GM23338 (cell line): Measurements from ENCODE around the gene CHST14. TPM values are rescaled to one million over a fixed set of nuclear protein-coding genes. Genes with fewer than 3 reads are reported as not detected.

Experiments
- ATAC-seq: fragments of 200-7000 bp; cut with Tn5 transposase; 3 replicates; pipeline ENCODE4 v1.9.1; 2020
- DNase-seq: peaks from one replicate; pipeline ENCODE4 v3.0.0-alpha.2; 2015; ENCODE audit warnings: low spot score
- H2AFZ ChIP-seq: fragments of 200-600 bp; sonication (generic); 2 replicates; pipeline ENCODE4 v1.8.0; 2016; ENCODE audit warnings: antibody characterized with exemption, mild to moderate bottlenecking, moderate library complexity
- H3F3A ChIP-seq: fragments of 200-600 bp; sonication (generic); replicated peaks from 2 replicates; pipeline ENCODE4 v1.8.0; 2017; ENCODE audit warnings: antibody characterized with exemption, mixed run types, low read depth
- H3K27ac ChIP-seq: fragments of 200-600 bp; sonication (generic); 2 replicates; pipeline ENCODE4 v1.6.1; 2016; ENCODE audit warnings: low read depth
- H3K27me3 ChIP-seq: fragments of 200-600 bp; sonication (generic); 2 replicates; pipeline ENCODE4 v1.8.0; 2016; ENCODE audit warnings: mild to moderate bottlenecking, mixed run types, moderate library complexity; ENCODE audit not compliant: insufficient read depth
- H3K36me3 ChIP-seq: fragments of 200-600 bp; sonication (generic); 2 replicates; pipeline ENCODE4 v1.8.0; 2016; ENCODE audit warnings: mild to moderate bottlenecking; ENCODE audit not compliant: insufficient read depth
- H3K4me1 ChIP-seq: fragments of 200-600 bp; sonication (generic); 2 replicates; pipeline ENCODE4 v1.8.0; 2016; ENCODE audit warnings: mild to moderate bottlenecking, moderate library complexity; ENCODE audit not compliant: insufficient read depth
- H3K4me2 ChIP-seq: fragments of 200-600 bp; sonication (generic); 2 replicates; pipeline ENCODE4 v1.7.1; 2017; ENCODE audit warnings: mixed run types
- H3K4me3 ChIP-seq: fragments of 200-600 bp; sonication (generic); 2 replicates; pipeline ENCODE4 v1.6.1; 2016; ENCODE audit warnings: mixed run types
- H3K79me2 ChIP-seq: fragments of 200-600 bp; sonication (generic); replicated peaks from 2 replicates; pipeline ENCODE4 v1.8.0; 2017; ENCODE audit warnings: mild to moderate bottlenecking; ENCODE audit not compliant: insufficient read depth
- H3K9me2 ChIP-seq: fragments of 200-600 bp; sonication (generic); 2 replicates; pipeline ENCODE4 v1.8.0; 2017; ENCODE audit not compliant: insufficient read depth
- H4K20me1 ChIP-seq: fragments of 200-600 bp; sonication (generic); replicated peaks from 2 replicates; pipeline ENCODE4 v1.8.0; 2017; ENCODE audit warnings: mild to moderate bottlenecking; ENCODE audit not compliant: insufficient read depth
- H3K27ac Mint-ChIP-seq: 2 replicates; pipeline ENCODE4 v1.8.0; 2020; ENCODE audit warnings: inconsistent platforms, mild to moderate bottlenecking, moderate library complexity, mixed read lengths
- H3K27me3 Mint-ChIP-seq: 3 replicates; pipeline ENCODE4 v1.8.0; 2022; ENCODE audit warnings: low read depth, mild to moderate bottlenecking, moderate library complexity, mixed read lengths, inconsistent platforms; ENCODE audit not compliant: insufficient read depth, poor library complexity
- H3K36me3 Mint-ChIP-seq: 3 replicates; pipeline ENCODE4 v1.8.0; 2021; ENCODE audit warnings: low read depth, mild to moderate bottlenecking, inconsistent platforms, moderate library complexity, mixed read lengths
- H3K4me1 Mint-ChIP-seq: 3 replicates; pipeline ENCODE4 v1.8.0; 2020; ENCODE audit warnings: mild to moderate bottlenecking, inconsistent platforms, mixed read lengths
- H3K4me3 Mint-ChIP-seq: 3 replicates; pipeline ENCODE4 v1.8.0; 2021; ENCODE audit warnings: moderate library complexity, mild to moderate bottlenecking, inconsistent platforms, mixed read lengths
- H3K9me3 Mint-ChIP-seq: 3 replicates; pipeline ENCODE4 v1.8.0; 2020; ENCODE audit warnings: moderate library complexity, mild to moderate bottlenecking, inconsistent platforms, mixed read lengths
- CREB1 ChIP-seq: fragments of 250-450 bp; sonication (Bioruptor Pico); IDR thresholded peaks from 2 replicates; pipeline ENCODE4 v1.5.0; 2020; ENCODE audit warnings: low read depth, mild to moderate bottlenecking, moderate library complexity
- CTCF ChIP-seq, 2 experiments: fragments of 200-600 bp in 1 of 2; sonication (generic) in 1 of 2; conservative IDR thresholded peaks; 2 replicates each; pipeline versions ENCODE4 v1.5.1 to v1.6.1; 2016 to 2017; ENCODE audit warnings: antibody characterized with exemption in 2 of 2, low read depth in 2 of 2, mild to moderate bottlenecking in 2 of 2, moderate library complexity in 1 of 2
- EZH2 ChIP-seq: fragments of 200-600 bp; sonication (generic); IDR thresholded peaks from one replicate; pipeline ENCODE4 v1.8.0; 2017; ENCODE audit warnings: antibody characterized with exemption, mild to moderate bottlenecking, low read depth; ENCODE audit not compliant: unreplicated experiment
- EZH2phosphoT487 ChIP-seq: fragments of 200-600 bp; sonication (generic); IDR thresholded peaks from one replicate; pipeline ENCODE4 v1.8.1; 2018; ENCODE audit warnings: antibody characterized with exemption; ENCODE audit not compliant: unreplicated experiment
- JUNB ChIP-seq: IDR thresholded peaks from one replicate; pipeline ENCODE4 v1.6.1; 2016; ENCODE audit warnings: antibody characterized with exemption; ENCODE audit not compliant: unreplicated experiment
- NANOG ChIP-seq: IDR thresholded peaks from 2 replicates; pipeline ENCODE4 v1.6.1; 2016; ENCODE audit warnings: antibody characterized with exemption, borderline replicate concordance
- POLR2AphosphoS5 ChIP-seq: IDR thresholded peaks from 2 replicates; pipeline ENCODE4 v1.6.1; 2016; ENCODE audit warnings: antibody characterized with exemption, low read depth
- STAT1 ChIP-seq: IDR thresholded peaks from one replicate; pipeline ENCODE4 v1.6.1; 2016; ENCODE audit warnings: antibody characterized with exemption; ENCODE audit not compliant: unreplicated experiment
- ZNF114 ChIP-seq: fragments of 250-450 bp; sonication (Bioruptor Pico); IDR thresholded peaks from 2 replicates; pipeline ENCODE4 v1.5.0; 2020; ENCODE audit warnings: mild to moderate bottlenecking, moderate library complexity
- ZNF331 ChIP-seq: fragments of 250-450 bp; sonication (Bioruptor Pico); IDR thresholded peaks from 2 replicates; pipeline ENCODE4 v1.5.0; 2020; ENCODE audit warnings: low read depth, mild to moderate bottlenecking, moderate library complexity
- ZNF462 ChIP-seq: fragments of 250-450 bp; sonication (Bioruptor Pico); IDR thresholded peaks from 2 replicates; pipeline ENCODE4 v1.5.0; 2020; ENCODE audit warnings: mild to moderate bottlenecking, moderate library complexity
- polyA plus RNA-seq: library from polyadenylated mRNA; unstranded; fragments of >200 nt; fragmentation: Nextera tagmentation; extraction: Ambion mirVana; gene quantifications from 2 replicates; pipeline ENCODE4 v1.2.1, GENCODE V29; 2016
- total RNA-seq: library from RNA; depleted of rRNA; stranded (reverse); fragments of >200 nt; shearing (Covaris generic); gene quantifications from 2 replicates; pipeline ENCODE4 v1.2.3, GENCODE V29; 2014
- TF ChIP-seq, protein P1 (sequence below): IDR thresholded peaks from one replicate; pipeline ENCODE4 v1.6.1; 2018; ENCODE audit warnings: antibody characterized with exemption; ENCODE audit not compliant: unreplicated experiment
- TF ChIP-seq, protein P2 (sequence below): IDR thresholded peaks from 2 replicates; pipeline ENCODE4 v1.6.1; 2016; ENCODE audit warnings: antibody characterized with exemption

Gene CHST14
- total and polyA plus RNA-seq, 2 experiments from 2014 or later, result 8.4 to 15.6 TPM

DNA sequence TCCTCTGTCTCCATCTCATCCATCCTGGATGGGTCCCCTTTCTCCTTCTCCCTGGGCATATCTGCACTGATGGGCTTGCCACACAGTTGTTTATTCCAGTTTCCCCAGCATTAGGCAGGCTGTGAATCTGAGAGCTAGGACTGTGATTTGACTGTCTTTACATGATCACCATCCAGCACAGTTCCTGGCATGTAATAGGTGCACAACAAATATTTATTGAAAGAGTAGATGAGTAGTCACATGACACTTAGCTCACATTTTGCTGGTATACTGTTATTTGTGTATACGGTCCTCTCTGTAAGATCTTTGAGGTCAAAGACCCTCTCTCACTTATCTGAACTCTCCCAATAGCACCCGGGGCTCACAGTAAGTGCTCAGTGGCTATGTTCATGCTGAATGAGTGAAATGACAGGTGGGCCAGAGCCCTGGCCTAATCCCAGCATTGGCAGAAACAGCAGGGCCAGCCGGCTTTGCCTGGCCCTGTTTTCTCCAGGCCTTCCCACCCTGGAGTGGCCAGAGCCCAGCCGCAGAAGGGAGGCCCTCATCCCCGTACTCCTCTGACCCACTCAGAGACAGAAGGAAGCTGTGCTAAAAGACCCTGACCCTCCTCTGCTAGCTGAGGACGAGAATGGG, 46.2 kb upstream of the CHST14 start:
- DNase-seq (no peak), ATAC-seq (no peak)
- Mint-ChIP-seq H3K27me3 (peaks cover 22% of the 10 kb centered on the region), H3K4me1 (peaks cover 18% of the 10 kb centered on the region), H3K4me3 (no peak overlapping the region), H3K36me3 (no peaks in the 10 kb centered on the region), H3K27ac (no peak overlapping the region), H3K9me3 (no peaks in the 10 kb centered on the region)
- Histone ChIP-seq H3K4me1 (peaks cover 23% of the 10 kb centered on the region), H3K4me3 (no peak overlapping the region), H3K27ac (no peak overlapping the region), H3K27me3 (0 out of 2 replicates have a peak, but pooled peaks cover 5% of the 10 kb centered on the region), H4K20me1 (no peaks in the 10 kb centered on the region), H3K79me2 (no peaks in the 10 kb centered on the region), H3F3A (peaks cover 18% of the 10 kb centered on the region), H3K9me2 (no peaks in the 10 kb centered on the region), H3K36me3 (no peaks in the 10 kb centered on the region), H3K4me2 (no peak overlapping the region), H2AFZ (no peak overlapping the region)
- TF ChIP-seq CTCF (conservative IDR thresholded peaks at IDR 0.05; ENCODE audit: low read depth in 2 of 2), result no peak
- TF ChIP-seq CREB1 (CRISPR knock-in tag), result no peak
- TF ChIP-seq JUNB, result no peak
- TF ChIP-seq EZH2phosphoT487, result no peak
- no peak for TF ChIP-seq ZNF462
- TF ChIP-seq ZNF114 (CRISPR knock-in tag), result no peak
- TF ChIP-seq, protein P1, sequence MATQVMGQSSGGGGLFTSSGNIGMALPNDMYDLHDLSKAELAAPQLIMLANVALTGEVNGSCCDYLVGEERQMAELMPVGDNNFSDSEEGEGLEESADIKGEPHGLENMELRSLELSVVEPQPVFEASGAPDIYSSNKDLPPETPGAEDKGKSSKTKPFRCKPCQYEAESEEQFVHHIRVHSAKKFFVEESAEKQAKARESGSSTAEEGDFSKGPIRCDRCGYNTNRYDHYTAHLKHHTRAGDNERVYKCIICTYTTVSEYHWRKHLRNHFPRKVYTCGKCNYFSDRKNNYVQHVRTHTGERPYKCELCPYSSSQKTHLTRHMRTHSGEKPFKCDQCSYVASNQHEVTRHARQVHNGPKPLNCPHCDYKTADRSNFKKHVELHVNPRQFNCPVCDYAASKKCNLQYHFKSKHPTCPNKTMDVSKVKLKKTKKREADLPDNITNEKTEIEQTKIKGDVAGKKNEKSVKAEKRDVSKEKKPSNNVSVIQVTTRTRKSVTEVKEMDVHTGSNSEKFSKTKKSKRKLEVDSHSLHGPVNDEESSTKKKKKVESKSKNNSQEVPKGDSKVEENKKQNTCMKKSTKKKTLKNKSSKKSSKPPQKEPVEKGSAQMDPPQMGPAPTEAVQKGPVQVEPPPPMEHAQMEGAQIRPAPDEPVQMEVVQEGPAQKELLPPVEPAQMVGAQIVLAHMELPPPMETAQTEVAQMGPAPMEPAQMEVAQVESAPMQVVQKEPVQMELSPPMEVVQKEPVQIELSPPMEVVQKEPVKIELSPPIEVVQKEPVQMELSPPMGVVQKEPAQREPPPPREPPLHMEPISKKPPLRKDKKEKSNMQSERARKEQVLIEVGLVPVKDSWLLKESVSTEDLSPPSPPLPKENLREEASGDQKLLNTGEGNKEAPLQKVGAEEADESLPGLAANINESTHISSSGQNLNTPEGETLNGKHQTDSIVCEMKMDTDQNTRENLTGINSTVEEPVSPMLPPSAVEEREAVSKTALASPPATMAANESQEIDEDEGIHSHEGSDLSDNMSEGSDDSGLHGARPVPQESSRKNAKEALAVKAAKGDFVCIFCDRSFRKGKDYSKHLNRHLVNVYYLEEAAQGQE, result no peak
- TF ChIP-seq EZH2, result no peak
- no peak for TF ChIP-seq NANOG
- TF ChIP-seq, protein P2, sequence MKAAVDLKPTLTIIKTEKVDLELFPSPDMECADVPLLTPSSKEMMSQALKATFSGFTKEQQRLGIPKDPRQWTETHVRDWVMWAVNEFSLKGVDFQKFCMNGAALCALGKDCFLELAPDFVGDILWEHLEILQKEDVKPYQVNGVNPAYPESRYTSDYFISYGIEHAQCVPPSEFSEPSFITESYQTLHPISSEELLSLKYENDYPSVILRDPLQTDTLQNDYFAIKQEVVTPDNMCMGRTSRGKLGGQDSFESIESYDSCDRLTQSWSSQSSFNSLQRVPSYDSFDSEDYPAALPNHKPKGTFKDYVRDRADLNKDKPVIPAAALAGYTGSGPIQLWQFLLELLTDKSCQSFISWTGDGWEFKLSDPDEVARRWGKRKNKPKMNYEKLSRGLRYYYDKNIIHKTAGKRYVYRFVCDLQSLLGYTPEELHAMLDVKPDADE, result no peak
- no peak for TF ChIP-seq STAT1
- TF ChIP-seq ZNF331, result no peak
- no peak for TF ChIP-seq POLR2AphosphoS5
